Skeletal muscle tissue (tissue), 4 donors: Measurements from ENCODE around the gene HEXIM1. TPM values are rescaled to one million over a fixed set of nuclear protein-coding genes. Genes with fewer than 3 reads are reported as not detected.

ENCODE experiments used
- H3K27ac ChIP-seq: one replicate; pipeline ENCODE4 v1.7.0; 2013; ENCODE audit warnings: mild to moderate bottlenecking, low read depth, low read length, inconsistent platforms
- H3K27me3 ChIP-seq, 3 donors: one replicate each; pipeline ENCODE4 v1.7.0; 2013; ENCODE audit warnings: low read length in 3 of 3; ENCODE audit not compliant: control insufficient read depth in 3 of 3, insufficient read depth in 3 of 3
- H3K36me3 ChIP-seq, 3 donors: one replicate each; pipeline ENCODE4 v1.7.0; 2013; ENCODE audit warnings: low read length in 3 of 3; ENCODE audit not compliant: control insufficient read depth in 3 of 3, insufficient read depth in 3 of 3
- H3K4me1 ChIP-seq, 3 donors: one replicate each; pipeline ENCODE4 v1.7.0; 2013; ENCODE audit warnings: low read length in 3 of 3, mild to moderate bottlenecking in 3 of 3; ENCODE audit not compliant: control insufficient read depth in 3 of 3, insufficient read depth in 3 of 3
- H3K4me3 ChIP-seq, 3 donors: one replicate each; pipeline ENCODE4 v1.7.0; 2013; ENCODE audit warnings: low read length in 3 of 3
- H3K9ac ChIP-seq, 3 donors: one replicate each; pipeline ENCODE4 v1.7.0; 2013; ENCODE audit warnings: low read length in 3 of 3, mild to moderate bottlenecking in 3 of 3, moderate library complexity in 2 of 3, low read depth in 1 of 3
- H3K9me3 ChIP-seq, 3 donors: one replicate each; pipeline ENCODE4 v1.7.0; 2013; ENCODE audit warnings: low read length in 3 of 3; ENCODE audit not compliant: control insufficient read depth in 3 of 3
- total RNA-seq: library from RNA; depleted of rRNA; stranded (reverse); fragments of >200 nt; gene quantifications from one replicate; pipeline ENCODE4 v1.2.3, GENCODE V29; 2014
- donor health status: Osteomylitis.

HEXIM1 gene
- total RNA-seq, 1 donor from 2014 or later: 14.6 TPM

GRCh38 chr17:45135192-45135977 lies 12.9 kb upstream of the HEXIM1 start, which contains the start of gene ACBD4:
TSS of gene ACBD4 (plus strand) at chr17:45135687. CDS start at chr17:45136145, 458 bp downstream.
- Histone ChIP-seq H3K4me3 (peak within 1 kb of the TSS; percentile 84 to 88 (median 85)), H3K4me1 (peaks cover 27 to 39% (median 37%) of the 10 kb centered on the region in 3 donors), H3K36me3 (peaks cover 3 to 6% (median 5%) of the 10 kb centered on the region in 3 donors), H3K9me3 (no peaks in the 10 kb centered on the region), H3K27me3 (no peaks in the 10 kb centered on the region), H3K27ac (peak within 1 kb of the TSS; percentile 57), H3K9ac (peak within 1 kb of the TSS; percentile 74 to 87 (median 85))

- Histone ChIP-seq H3K27me3 (no peaks in the 10 kb centered on the region), H3K9me3 (no peaks in the 10 kb centered on the region), H3K36me3 (peaks cover 3 to 6% (median 5%) of the 10 kb centered on the region in 3 donors), H3K9ac (peak overlapping the region; percentile 74 to 87 (median 85)), H3K4me1 (peaks cover 19 to 31% (median 29%) of the 10 kb centered on the region in 3 donors), H3K4me3 (peak overlapping the region; percentile 84 to 88 (median 85)), H3K27ac (peak overlapping the region; percentile 57)
Measured at GRCh38 chr17:45135978-45136791, 12.1 kb upstream of the HEXIM1 start.

DNA sequence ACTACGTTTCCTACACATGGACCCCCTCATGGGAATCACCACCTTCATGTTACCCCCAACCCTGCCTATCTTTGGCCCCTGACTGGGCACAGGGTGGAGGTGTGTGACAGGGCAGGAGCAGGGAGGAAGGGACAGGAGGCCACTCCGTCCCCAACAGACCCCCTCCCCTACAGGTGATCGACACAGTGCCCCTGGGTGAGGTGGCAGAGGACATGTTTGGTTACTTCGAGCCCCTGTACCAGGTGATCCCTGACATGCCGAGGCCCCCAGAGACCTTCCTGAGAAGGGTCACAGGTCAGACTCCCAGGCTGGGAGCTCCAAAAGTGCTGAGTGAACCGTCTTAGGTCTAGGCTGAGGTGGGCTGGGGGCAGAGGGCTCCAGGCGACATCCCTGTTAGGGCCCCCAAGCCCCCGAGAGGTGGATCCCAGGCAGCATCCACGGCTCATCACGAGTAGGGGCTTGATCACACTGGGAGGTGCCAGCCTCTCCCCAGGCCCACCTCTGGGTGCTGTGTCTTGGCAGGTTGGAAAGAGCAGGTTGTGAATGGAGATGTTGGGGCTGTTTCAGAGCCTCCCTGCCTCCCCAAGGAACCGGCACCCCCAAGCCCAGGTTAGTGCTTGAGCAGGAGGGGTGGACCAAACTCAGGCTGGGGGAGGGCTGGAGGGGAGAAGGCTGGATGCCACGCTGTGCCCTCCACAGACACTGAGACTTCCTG lies 11.3 kb upstream of the HEXIM1 start:
- peaks cover 13 to 25% (median 23%) of the 10 kb centered on the region in 3 donors for H3K4me1 ChIP-seq
- no peak overlapping the region for H3K27ac ChIP-seq
- no peaks in the 10 kb centered on the region for H3K9me3 ChIP-seq
- no peak overlapping the region for H3K9ac ChIP-seq
- H3K4me3 ChIP-seq: no peak overlapping the region
- peaks cover 3 to 6% (median 5%) of the 10 kb centered on the region in 3 donors for H3K36me3 ChIP-seq
- no peaks in the 10 kb centered on the region for H3K27me3 ChIP-seq

- H3K9ac ChIP-seq: no peak overlapping the region
Measured at GRCh38 chr17:45137561-45138305, 10.5 kb upstream of the HEXIM1 start.

GRCh38 chr17:45138911-45139532 lies 9.3 kb upstream of the HEXIM1 start:
- Histone ChIP-seq H3K4me3 (no peak overlapping the region), H3K9ac (no peak overlapping the region), H3K36me3 (peaks cover 3 to 6% (median 5%) of the 10 kb centered on the region in 3 donors), H3K27me3 (no peaks in the 10 kb centered on the region), H3K9me3 (no peaks in the 10 kb centered on the region), H3K4me1 (peaks cover 12 to 26% (median 25%) of the 10 kb centered on the region in 3 donors), H3K27ac (no peak overlapping the region)

More at GRCh38 chr17:45137561-45138305, 10.5 kb upstream of the HEXIM1 start:
- Histone ChIP-seq H3K4me3 (no peak overlapping the region), H3K4me1 (peaks cover 12 to 22% (median 22%) of the 10 kb centered on the region in 3 donors), H3K27ac (no peak overlapping the region), H3K36me3 (peaks cover 3 to 6% (median 5%) of the 10 kb centered on the region in 3 donors), H3K9me3 (no peaks in the 10 kb centered on the region), H3K27me3 (no peaks in the 10 kb centered on the region)

- H3K4me1 ChIP-seq: peaks cover 12 to 27% (median 27%) of the 10 kb centered on the region in 3 donors
- H3K9me3 ChIP-seq: no peaks in the 10 kb centered on the region
- H3K27ac ChIP-seq: no peak overlapping the region
- no peaks in the 10 kb centered on the region for H3K27me3 ChIP-seq
- H3K9ac ChIP-seq: no peak overlapping the region
- H3K4me3 ChIP-seq: no peak overlapping the region
- peaks cover 3 to 6% (median 5%) of the 10 kb centered on the region in 3 donors for H3K36me3 ChIP-seq
Measured at GRCh38 chr17:45139533-45139920, 8.7 kb upstream of the HEXIM1 start.

- H3K9me3 ChIP-seq: no peaks in the 10 kb centered on the region
- peaks cover 0 to under 1% (median 0%) of the 10 kb centered on the region in 3 donors for H3K36me3 ChIP-seq
- no peaks in the 10 kb centered on the region for H3K27me3 ChIP-seq
- peak overlapping the region in 2 of 3 donors; percentile 80 to 89 for H3K9ac ChIP-seq
- H3K4me3 ChIP-seq: peak overlapping the region in 2 of 3 donors; percentile 31 to 73
- peaks cover 23 to 32% (median 31%) of the 10 kb centered on the region in 3 donors for H3K4me1 ChIP-seq
- H3K27ac ChIP-seq: peak overlapping the region; percentile 86
Measured at GRCh38 chr17:45143094-45143670, 5.1 kb upstream of the HEXIM1 start.

DNA sequence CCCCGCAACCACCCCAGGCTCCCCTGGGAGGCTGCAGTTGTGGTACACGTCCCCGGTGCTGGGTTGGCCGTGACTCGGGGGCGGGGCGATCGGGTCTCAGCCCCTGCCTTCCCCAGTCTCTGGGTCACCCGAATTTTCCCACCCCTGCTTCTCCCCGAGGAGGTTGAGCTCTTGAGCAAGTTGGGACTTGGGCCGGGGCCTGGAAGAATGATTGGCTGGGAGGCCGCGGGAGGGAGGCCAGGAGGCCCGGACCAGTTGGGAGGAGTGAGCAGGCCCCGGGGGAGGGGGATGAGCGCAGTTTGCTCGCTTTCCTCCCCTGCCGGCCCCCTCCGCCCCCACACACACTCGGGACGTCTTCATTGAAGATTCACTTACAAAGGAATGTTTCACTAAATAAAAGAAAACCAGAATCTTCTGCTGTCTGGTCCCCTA lies 4.5 kb upstream of the HEXIM1 start:
- Histone ChIP-seq H3K9ac (peak overlapping the region; percentile 74 to 89 (median 80)), H3K27me3 (no peaks in the 10 kb centered on the region), H3K36me3 (no peaks in the 10 kb centered on the region), H3K27ac (peak overlapping the region; percentile 86), H3K4me1 (peaks cover 23 to 36% (median 31%) of the 10 kb centered on the region in 3 donors), H3K4me3 (peak overlapping the region; percentile 62 to 73 (median 67)), H3K9me3 (no peaks in the 10 kb centered on the region)
